ENCODE data around the gene WDR20.

Gene WDR20

DNA sequence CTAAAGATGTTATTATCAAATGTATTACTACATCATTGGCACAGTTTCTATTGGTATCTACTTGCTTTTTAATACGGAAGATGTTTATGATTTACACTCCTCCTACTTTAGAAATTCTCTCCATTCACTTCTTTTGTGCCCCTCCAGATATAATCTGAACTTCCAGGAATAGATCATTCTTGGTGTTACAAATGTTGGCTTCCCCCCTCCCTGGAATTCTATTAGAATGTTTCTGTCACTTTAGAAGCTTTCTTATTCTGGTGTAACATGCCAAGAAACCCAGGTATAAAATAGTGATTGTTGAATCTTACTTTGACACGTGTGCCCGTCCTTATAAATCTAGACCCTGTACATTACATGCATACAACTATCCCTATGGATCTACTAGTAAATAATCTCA lies 1.2 kb upstream of the WDR20 start:
- TF ChIP-seq, protein P1, sequence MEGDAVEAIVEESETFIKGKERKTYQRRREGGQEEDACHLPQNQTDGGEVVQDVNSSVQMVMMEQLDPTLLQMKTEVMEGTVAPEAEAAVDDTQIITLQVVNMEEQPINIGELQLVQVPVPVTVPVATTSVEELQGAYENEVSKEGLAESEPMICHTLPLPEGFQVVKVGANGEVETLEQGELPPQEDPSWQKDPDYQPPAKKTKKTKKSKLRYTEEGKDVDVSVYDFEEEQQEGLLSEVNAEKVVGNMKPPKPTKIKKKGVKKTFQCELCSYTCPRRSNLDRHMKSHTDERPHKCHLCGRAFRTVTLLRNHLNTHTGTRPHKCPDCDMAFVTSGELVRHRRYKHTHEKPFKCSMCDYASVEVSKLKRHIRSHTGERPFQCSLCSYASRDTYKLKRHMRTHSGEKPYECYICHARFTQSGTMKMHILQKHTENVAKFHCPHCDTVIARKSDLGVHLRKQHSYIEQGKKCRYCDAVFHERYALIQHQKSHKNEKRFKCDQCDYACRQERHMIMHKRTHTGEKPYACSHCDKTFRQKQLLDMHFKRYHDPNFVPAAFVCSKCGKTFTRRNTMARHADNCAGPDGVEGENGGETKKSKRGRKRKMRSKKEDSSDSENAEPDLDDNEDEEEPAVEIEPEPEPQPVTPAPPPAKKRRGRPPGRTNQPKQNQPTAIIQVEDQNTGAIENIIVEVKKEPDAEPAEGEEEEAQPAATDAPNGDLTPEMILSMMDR (conservative IDR thresholded peaks at IDR 0.05; ENCODE audit: low read depth, low read length), result no peak
- DNase-seq (ENCODE audit: low read depth), result no peak

DNA sequence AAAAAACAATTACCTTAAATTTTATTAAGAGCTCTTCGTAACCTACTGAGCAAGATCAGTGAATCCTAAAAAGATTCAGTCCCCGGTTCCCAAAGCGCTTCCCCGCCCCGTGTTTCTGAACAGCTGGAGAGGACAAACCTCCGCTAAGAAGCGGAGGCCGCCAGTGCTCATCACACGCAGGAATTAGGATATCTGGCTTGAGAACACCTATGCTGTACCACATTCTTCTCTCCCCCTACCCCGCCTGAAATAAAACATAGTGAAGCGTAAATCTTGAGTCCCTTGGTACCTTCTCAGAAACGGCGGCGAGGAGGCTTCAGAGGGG lies 774 bp upstream of the WDR20 start:
- H3K4me3 ChIP-seq (ENCODE audit: low read depth, low read length), result peak overlapping the region; percentile 96
- TF ChIP-seq, protein P1 (conservative IDR thresholded peaks at IDR 0.05; ENCODE audit: low read depth, low read length), result no peak
- DNase-seq (ENCODE audit: low read depth), result no peak

More for the DNA sequence above, 1.2 kb upstream of the WDR20 start:
- H3K4me3 ChIP-seq (ENCODE audit: low read depth, low read length), result peak overlapping the region; percentile 96

DNA sequence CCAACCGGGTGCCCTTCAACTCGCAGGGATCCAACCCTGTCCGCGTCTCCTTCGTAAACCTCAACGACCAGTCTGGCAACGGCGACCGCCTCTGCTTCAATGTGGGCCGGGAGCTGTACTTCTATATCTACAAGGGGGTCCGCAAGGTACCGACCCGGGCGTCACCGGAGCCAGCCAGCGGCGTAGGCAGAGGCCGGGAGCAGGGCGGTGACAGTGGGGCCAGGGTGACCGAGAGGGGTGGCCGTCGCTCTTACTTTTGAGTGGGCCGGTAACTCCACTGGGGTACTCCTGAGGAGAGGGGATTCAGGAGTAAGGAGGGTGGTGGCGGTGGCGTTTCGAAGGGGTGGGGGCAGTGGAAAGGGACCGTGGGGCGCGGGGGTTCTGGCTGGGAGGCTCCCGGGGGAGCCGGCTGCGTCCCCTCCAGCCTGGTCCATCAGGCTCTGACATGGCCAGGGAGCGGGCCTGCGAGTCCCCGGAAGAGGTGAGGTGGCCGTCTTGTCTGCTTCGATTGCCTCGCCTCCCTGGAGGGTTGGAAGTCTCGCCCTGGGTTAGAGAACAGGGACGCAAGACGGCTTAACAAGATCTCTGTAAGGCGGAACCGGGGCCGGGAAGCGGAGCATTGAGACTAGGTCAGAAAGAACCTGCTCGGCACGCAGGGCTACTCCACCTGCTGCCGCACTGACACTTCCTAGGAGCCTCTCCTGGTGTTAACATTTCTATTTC lies 491 bp downstream of the WDR20 start:
- H3K4me3 ChIP-seq (ENCODE audit: low read depth, low read length), result peak overlapping the region; percentile 96
- peak; percentile 26 for DNase-seq (ENCODE audit: low read depth)
- TF ChIP-seq, protein P1 (conservative IDR thresholded peaks at IDR 0.05; ENCODE audit: low read depth, low read length), result no peak

DNA sequence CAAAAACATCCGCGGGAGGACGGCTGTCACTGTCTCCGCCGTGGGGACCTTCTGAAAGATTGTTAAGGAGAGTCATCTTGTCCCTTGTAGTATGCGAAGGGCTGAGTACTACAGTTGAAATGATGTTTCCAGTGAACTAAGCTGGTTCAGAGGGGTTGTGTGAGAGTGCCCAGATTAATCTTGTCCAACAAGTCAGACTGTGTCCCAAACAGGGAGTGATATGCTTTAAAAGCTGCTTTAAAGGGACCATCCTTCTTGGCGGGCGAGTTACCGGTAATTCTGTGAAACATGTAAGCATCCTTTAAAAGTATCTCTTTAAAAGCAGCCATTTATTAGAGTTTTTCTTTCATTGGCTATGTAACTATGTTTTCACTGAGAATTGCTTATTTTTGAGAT lies 1.1 kb downstream of the WDR20 start:
- peak; percentile 8 for DNase-seq (ENCODE audit: low read depth)
- TF ChIP-seq, protein P1 (conservative IDR thresholded peaks at IDR 0.05; ENCODE audit: low read depth, low read length), result no peak
- peak overlapping the region; percentile 96 for H3K4me3 ChIP-seq (ENCODE audit: low read depth, low read length)

DNA sequence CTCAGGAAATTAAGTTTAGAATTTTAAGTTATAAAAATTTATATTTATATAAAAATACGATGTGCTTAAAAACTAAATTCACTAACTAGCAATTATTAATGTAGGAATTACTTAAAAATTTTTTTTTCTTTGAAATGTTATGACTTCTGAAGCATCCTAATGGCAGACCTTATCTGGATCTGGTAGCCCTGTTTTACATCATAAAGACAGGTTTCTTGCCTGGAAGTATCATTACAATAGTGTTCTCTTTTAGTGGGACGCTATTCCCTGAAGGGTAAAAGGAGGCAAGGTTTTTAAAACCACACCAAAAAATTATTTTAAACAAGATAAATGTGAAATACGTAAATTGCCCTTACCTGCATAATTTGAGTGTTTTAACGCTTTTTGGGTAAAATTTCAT lies 2.1 kb downstream of the WDR20 start:
- TF ChIP-seq, protein P1 (conservative IDR thresholded peaks at IDR 0.05; ENCODE audit: low read depth, low read length), result no peak
- DNase-seq (ENCODE audit: low read depth), result no peak
- H3K4me3 ChIP-seq (ENCODE audit: low read depth, low read length), result no peak overlapping the region

DNA sequence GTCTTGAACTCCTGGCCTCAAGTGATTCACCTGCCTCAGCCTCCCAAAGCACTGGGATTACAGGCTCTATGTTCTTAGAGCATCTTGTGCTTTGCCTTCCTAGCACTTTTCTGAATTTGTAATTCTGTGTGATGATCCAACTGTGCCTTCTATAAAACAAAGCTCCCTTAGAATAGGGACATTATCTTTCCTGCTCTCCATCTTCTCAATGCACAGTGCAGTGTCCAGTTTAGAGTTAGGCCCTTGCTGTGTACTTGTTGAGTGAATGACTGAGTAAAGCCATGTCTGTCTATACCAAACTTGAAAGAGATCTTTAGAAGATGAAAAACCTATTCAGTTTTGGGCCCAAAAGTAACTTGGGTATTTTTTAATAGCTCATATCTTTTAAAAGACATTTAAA lies 5.2 kb downstream of the WDR20 start:
- no peak overlapping the region for H3K4me3 ChIP-seq (ENCODE audit: low read depth, low read length)
- TF ChIP-seq, protein P1 (conservative IDR thresholded peaks at IDR 0.05; ENCODE audit: low read depth, low read length), result no peak
- no peak for DNase-seq (ENCODE audit: low read depth)

DNA sequence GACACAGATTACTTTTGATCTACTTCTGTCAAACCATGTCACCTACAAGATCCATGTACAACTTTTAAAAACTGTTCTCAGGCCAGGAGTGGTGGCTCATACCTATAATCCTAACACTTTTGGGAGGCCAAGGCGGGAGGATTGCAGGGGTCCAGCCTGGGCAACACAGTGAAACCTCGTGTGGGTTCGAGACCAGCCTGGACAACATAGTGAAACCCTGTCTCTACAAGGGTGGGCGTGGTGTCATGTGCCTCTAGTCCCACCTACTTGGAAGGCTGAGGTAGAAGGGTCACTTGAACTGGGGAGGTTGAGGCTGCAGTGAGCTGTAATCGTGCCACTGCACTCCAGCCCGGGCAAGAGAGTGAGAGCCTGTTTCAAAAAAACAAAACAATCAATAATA lies 5.7 kb downstream of the WDR20 start:
- no peak for DNase-seq (ENCODE audit: low read depth)
- no peak overlapping the region for H3K4me3 ChIP-seq (ENCODE audit: low read depth, low read length)
- TF ChIP-seq, protein P1 (conservative IDR thresholded peaks at IDR 0.05; ENCODE audit: low read depth, low read length), result no peak
